Posterior cingulate gyrus (tissue), 11 donors: Measurements from ENCODE around the gene ANKRD40CL.
A peak's percentile ranks its signal among the peaks of the same experiment; 100 is the strongest.
"Not testable (repeated sequence)": the region's sequence is repeated elsewhere in the genome, so short reads cannot be mapped to it uniquely, and the experiment has no call there.

Experiments used
- DNase-seq, 10 donors: peaks; one replicate each; pipeline versions ENCODE4 v3.0.0 to v3.0.0-alpha.2; 2020 to 2021; ENCODE audit warnings: mixed read lengths in 3 of 10
- intact Hi-C: fragments of 100-400 bp; cut with DNase I; formaldehyde crosslinking; loops from one replicate; pipeline ENCODE4 v1.15.1; 2023

The ANKRD40CL gene

DNA sequence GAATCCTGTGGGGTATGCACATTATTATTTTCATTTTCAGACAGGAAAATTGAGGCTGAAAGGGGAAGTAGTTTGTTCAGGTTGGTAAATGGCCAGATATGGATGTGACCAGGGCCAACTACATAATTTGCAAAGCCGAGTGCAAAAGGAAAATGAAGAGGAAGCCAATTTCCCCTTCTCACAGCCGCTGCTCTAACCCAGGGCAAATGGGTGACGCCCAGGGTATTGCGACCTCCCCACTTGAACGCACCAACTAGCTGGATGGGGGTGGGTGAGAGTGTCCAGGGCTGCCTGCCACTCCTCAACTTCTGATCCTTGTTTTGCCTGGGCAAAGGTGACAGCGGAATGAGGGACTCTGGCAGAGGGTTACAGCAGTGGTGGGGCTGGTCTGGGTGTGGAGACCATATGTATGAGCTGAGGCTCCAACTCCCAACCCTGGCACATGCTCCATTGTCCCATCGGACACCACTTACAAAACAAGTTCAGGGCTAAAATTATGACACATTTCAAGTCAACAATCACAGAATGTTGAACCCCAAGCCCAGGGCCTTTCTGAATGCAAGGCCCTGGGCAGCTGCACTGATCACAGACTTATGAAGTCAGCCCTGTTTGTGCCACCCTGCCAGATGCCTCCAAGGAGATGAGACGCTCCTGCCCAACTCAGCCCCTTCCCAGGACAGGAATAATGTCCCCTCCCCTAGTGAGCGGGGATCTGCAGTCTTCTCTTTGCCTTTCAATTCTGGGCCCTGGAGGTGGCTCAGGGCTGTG lies 1.7 kb downstream of the ANKRD40CL start:
- peak in 1 of 10 donors; percentile 49 for DNase-seq
- intact Hi-C loops = no loop called here

DNA sequence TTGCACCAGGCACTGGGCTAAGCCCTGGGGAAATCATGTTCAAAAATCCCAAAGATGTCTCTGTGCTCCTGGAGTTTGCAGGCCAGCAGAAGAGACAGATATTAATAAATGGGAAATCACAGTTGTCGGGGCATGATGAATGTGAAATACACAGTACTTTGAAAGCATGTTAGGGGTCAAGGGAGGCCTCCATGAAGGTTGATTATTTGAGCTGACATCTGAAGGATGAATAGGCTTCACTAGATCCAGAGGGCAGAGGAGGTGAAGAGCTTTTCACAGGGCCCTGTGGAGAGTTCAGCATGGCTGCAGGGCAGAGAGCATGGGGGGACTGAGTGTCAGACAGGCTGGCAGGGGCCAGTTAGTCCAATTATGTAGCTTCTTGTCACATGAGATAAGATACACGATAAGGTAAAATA lies 2.6 kb downstream of the ANKRD40CL start:
- peak in 1 of 10 donors; percentile 52 for DNase-seq
- intact Hi-C loops = no loop called here

DNA sequence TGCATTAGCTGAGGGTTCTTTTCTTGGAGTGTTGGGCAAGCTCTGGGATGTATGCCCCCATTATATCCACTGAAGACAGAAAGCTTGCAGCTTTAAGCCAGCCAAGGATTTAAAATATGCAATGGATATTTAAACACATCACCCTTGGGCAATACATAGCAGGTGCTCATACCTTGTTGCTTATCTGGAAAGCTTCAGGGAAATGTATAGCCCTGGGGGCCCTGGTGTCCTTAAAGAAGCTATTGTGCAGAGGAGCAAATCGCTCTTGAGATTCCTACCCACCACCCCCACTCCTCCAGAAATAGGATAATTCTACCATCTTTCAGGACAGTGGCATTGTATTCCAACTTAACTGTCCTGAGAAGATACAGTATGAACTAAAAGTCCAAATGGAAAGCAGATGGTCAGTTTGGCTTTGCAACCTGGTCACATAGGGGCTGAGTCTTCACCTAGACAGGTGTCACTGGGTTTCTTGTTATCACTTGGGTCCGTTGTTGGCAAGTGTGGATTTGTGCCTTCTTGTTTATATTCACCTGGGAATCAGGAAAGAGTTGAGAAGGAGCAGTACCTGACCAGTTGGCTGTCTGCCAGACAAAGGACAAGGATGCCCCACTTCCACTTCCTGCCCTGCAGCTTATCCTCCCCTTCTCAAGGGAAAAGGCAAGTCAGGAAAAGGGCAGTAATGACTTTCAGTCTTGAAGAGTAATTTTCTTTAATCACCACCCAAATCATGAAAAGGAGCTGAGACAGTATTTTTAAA lies 3.4 kb downstream of the ANKRD40CL start:
- peak in 1 of 10 donors; percentile 5 for DNase-seq
- intact Hi-C loops = no loop called here

DNA sequence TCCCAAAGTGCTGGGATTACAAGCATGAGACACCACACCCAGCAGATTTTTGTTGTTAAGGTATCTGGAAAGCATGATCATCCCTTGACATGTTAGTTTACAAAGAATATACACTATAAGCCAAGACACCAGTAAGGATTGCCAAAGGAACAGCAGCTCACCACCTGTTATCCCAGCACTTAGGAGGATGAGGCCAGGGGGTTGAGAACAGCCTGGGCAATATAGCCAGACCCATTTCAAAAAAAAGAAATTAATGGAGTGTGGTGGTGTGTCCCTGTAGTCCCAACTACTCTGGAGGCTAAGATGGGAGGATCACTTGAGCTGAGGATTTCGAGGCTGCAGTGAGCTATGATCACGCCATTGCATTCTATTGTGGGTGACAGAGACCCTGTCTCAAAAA lies 5.1 kb downstream of the ANKRD40CL start:
- intact Hi-C loops = no loop called here
- no peak for DNase-seq

DNA sequence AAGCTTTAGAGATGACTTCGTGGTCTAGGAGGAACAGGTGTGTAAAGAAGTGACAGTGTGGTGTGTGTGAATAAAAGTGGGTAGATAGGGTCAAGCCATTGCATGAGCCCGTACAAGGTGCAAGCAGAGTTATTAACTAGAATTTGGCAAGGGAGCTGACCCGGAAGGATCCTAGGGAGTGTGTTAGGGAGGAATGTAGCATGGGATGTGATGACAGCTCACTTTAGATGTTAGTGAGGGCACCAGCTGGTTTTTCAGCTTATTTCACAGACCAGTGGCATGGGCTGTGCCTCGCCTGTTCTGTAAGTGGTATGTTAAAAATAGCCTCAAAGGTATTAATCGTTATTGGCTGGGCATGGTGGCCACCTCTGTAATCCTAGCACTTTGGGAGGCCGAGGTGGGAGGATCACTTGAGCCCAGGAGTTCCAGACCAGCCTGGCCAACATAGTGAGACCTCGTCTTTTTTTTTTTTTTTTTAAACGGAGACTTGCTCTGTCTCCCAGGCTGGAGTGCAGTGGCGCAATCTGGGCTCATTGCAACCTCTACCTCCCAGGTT lies 8.3 kb downstream of the ANKRD40CL start:
- intact Hi-C loops = no loop called here
- no peak for DNase-seq

DNA sequence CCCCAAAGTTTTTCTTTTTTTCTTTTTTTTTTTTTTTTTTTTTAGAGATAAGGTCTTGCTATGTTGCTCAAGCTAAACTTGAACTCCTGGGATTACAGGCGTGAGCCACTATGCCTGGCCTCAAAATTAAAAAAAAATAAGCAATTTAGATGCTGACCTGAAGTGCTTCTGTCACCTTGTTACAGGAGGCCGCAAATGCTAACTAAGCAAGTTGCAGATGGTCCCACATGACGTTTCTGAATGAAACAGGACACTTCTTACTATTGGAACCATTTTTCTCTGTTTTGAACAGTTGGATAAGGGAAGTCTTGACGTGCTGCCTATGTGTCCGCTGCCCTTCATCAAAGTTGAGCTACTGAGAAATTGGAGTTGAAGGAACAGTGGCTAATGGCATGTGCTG lies 8.8 kb downstream of the ANKRD40CL start:
- intact Hi-C loops = no loop called here
- DNase-seq = no peak

DNA sequence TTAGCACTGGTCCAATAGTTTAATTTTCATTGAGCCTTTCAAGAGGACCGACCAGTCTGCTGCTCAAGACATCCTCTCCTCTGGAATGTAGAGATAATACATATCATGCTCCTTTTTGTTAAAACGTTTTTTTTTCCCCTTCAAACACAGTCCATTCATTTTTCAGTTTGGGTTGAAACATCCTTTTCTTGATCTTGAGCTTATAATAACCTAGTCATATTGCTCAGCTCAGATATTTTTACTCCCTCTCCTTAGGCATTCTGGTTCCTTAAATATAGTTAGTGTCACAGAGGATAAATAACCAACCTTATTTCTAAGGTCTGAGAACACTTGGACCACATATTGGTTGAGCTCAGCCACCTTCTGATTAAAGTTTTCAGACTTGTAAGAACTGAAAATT lies 12.8 kb downstream of the ANKRD40CL start:
- no peak for DNase-seq
- intact Hi-C loops = no loop called here

DNA sequence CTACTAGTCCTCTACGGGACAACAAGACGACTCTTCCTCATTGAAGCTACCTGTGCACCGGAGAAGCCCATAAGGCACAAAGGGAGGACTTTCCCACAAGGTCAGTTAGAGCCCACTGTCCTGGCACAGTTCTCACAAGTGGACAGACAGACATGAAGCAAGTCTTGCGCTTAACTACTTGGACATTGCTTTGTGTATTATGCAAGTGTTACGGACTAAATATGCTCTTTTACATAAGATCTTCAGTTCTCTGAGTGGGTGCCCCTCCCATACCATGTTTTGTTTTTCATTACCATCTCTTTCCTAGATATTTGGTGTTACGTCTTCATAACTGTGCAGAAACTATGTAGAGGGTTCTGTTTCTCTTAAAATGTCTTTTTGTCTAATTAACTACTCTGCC lies 18.1 kb downstream of the ANKRD40CL start:
- intact Hi-C loops = no loop called here
- DNase-seq = no peak

DNA sequence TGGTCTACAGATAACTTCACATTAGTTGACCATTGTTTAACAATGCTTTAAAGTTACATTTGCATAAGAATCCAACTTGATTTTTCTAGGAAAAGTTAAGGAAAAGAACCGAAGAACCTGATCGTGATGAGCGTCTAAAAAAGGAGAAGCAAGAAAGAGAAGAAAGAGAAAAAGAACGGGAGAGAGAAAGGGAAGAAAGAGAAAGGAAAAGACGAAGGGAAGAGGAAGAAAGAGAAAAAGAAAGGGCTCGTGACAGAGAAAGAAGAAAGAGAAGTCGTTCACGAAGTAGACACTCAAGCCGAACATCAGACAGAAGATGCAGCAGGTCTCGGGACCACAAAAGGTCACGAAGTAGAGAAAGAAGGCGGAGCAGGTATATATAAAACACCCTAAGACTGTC lies 21.7 kb downstream of the ANKRD40CL start:
- no peak for DNase-seq
- intact Hi-C loops = no loop called here

DNA sequence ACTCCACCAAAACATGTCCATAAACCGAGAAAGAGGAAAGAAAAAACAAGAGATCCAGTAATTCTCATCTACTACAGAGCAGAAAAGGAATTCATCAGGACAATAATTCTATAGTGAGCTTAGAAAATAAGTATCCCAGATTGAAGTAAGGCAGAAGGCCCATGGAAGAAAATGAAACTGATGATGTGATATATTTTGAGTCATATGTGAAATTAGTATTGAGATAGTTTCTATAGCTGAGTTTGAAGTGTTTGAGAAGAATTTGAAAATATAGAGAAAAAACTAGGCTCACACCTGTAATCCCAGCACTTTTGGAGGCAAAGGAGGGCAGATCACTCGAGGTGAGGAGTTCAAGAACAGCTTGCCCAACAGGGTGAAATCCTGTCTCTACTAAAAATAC lies 28.2 kb downstream of the ANKRD40CL start:
- intact Hi-C loops = no loop called here
- no peak for DNase-seq

DNA sequence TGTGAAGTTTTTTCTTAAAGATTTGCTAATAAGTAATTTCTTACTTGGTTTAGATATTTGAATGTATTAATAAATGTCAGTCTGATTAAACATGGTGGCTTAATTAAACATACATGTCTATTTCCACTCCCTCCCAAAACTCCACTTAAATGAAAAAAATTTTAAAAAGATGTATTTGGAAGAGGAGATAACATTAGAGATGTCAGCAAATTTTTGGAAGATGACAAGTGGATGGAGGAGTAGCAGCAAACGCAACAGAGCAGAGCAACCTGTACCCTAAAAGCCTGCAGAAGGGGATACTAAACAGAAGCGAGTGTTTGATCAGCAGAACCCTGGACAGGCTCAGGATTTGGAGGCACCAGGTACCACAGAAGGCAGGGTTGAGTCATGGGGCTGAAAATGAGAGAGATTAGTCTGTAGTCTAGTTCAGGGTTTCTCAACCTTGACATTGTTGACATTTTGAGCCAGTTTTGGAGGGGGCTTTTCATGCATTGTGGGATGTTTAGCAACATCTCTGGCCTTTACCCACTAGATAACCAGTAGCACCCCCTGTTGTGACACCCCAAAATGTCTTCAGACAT lies 30.1 kb downstream of the ANKRD40CL start:
- no peak for DNase-seq
- intact Hi-C loops = no loop called here

DNA sequence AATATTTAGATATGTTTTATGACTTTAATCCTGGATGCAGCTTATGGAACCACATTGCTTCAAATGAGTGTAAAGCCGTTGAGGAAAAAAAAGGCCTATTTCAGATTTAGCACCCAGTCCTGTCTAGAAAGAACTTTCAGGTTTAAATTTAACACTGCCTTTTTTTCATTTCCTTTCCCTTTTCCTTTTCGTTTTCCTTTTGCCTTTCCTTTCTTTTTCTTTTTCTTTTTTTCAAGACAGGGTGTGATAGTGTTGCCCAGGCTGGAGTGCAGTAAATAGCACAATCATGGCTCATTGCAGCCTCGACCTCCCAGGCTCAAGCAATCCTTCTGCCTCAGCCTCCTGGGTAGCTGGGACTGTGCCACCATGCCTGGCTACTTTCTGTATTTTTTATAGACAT lies 32.0 kb downstream of the ANKRD40CL start:
- intact Hi-C loops = no loop called here
- DNase-seq = no peak

DNA sequence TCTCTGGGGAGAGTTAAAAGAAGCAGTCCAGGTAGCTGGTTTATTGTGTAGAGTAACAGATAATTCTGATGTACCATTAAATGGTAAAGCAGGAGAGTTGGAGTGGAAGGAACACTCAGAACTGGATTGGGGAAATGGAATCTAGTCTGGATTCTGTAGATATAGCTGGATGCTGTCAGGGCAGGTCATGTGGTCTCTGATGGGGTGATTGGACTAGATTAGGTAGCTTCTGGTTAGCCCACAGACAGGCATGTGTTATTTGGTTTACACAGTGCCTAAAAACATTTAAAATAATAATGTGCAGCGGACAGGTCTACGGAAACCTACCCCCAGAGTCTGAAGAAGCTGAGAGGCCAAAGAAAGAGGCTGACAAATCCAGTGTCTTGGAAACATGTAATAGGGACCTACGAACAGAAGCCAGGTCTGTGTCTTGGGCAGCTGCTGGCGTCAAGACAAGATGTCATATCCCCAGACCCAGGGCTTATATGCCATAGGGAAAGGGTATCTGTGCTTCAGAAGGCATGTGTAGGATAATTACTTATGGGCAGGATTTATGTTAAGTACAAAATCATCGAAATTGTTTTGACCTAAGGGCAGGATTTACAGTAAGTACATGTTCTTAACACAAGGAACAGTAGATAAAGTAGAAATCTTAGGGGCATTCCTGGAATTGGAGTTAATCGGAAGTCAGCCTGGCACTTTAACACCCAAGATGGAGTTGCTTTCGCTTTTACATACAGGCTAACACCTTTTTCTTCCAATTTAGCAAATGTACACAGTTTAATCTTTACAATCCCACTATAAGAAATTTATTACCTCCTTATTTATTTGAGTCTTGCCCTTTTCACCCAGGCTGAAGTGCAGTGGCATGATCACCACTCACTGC lies 35.5 kb downstream of the ANKRD40CL start:
- no peak for DNase-seq
- intact Hi-C loops = no loop called here

DNA sequence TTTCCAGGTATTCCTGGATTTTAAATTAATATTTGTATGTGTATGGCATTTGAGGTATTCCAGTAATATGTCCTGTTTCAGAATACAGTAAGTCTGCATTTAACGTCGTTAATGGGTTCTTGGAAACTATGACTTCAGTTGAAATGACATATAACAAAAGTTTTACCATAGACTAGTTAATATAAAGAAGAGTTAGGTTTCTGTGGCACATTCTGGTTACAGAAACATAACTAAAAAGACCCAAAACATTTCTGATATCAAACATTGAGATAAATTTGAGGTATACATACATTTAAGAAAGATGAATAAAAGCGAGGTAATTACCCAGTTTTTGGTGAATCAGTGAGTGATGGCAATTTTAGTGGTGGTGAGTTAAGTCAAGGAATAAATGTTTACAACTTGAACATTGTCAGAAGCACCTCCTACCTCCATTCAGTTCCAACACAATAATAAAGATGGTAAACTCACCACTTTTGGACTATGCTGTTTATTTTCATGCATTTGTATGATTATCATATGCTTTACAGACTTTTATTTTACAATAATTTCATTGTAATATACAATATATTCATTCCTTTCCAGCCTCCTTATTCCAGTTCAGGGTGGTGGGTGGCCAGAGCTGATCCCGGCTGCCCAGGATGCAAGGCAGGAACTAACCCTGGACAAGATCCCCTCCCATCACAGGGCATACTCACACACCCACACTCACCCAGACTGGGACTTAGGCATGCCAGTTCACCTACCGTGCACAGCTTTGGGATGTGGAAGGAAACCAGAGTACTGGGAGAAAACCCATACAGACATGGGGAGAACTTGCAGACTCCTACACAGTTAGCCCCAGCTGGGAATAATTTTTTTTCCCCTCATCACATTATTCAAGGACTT lies 38.2 kb downstream of the ANKRD40CL start:
- DNase-seq = no peak
- intact Hi-C loops = no loop called here

DNA sequence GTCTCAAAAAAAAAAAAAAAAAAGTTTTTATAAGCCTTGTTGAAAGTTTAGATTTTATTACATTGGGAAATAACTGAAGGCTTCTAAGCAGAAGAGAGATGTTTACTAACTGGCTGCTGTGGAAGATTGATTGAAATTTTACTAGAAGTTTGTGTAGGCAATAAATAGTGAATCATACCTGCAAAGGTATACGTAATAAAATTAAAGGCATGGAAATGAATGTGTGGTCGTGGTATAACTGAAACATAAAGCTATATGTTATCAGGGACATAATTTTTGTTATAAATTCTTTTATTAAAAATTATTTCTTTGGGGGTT lies 39.2 kb downstream of the ANKRD40CL start:
- DNase-seq = no peak
- intact Hi-C loops = no loop called here

DNA sequence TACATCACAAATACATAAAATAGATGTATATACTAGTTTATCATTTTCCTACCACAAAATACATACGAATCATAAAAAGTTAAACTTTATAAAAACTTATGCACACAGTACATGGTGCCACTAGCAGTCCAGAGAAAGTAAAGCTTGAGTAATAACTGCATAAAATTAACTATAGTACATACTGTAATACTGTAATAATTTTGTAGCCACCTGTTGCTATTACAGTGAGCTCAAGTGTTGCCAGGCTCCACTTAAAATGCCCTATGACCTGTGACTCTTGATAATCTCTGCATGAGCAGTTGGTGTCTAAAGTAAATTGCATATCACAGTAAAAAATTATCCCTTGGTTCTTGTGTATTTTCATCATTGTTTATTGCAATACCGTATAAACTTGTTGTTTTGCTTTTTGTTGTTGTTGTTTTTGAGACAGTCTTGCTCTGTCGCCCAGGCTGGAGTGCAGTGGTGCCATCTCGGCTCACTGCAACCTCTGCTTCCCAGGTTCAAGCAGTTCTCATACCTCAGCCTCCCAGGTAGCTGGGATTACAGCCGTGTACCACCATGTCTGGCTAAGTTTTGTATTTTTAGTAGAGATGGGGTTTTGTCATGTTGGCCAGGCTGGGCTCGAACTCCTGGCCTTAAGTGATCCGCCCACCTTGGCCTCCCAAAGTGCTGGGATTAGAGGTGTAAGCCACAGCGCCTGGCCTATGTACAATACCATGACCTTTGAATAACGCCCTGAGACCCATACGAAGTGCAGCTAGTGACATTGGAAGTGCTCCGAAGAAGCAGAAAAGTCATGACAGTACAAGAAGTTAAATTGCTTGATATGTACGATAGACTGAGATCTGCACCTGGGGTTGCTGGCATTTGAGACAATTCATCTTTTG lies 41.3 kb downstream of the ANKRD40CL start:
- peak in 1 of 10 donors; percentile 49 for DNase-seq
- intact Hi-C loops = no loop called here

DNA sequence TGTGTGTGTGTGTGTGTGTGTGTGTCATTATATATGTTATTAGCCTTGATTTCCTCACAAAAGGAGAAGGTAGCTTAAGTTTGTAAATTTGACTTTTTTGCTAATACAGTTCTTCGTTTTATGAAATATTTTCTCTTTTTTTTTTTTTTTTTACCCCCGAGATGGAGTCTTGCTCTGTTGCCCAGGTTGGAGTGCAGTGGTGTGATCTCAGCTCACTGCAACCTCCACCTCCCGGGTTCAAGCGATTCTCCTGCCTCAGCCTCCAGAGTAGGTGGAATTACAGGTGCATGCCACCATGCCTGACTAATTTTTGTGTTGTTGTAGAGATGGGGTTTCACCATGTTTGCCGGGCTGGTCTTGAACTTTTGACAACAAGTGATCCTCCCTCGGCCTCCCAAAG lies 42.7 kb downstream of the ANKRD40CL start:
- intact Hi-C loops, DNase-seq: not testable (repeated sequence)

DNA sequence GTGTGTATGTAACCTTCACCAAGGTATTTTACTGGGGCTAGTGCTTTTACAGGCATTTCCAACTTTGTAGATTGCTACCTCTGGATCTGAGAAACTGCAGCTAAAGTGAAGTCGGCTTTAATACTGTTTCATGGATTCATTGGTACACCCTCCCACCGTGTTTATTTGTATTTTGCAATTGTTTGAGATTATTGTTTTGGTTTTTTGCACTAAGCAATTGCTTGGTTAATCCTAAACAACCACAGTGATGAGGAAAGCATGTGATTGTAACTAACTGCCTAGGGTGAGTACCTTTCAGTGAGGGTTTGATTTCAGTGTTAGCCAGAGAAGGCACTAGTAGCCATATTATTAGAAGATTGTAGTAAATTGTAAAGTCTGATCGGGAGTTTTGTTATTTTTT lies 44.6 kb downstream of the ANKRD40CL start:
- DNase-seq = no peak
- intact Hi-C loops = no loop called here
